ENCODE data around the gene IGHMBP2. TPM values are rescaled to one million over a fixed set of nuclear protein-coding genes. Genes with fewer than 3 reads are reported as not detected.

Gene IGHMBP2
- total RNA-seq, 4 donors from 2014 or later, result 22.9 to 55.0 (median 30.3) TPM

GRCh38 chr11:68927280-68928135 lies 23.8 kb downstream of the IGHMBP2 start:
- no peak for DNase-seq (ENCODE audit: low spot score in 2 of 2)
- peaks cover 90% of the 10 kb centered on the region for H3K36me3 ChIP-seq
- H3K27ac ChIP-seq, result no peak overlapping the region
- no peaks in the 10 kb centered on the region for H3K9me3 ChIP-seq
- H3K4me3 ChIP-seq, result no peak overlapping the region
- no peak for TF ChIP-seq POLR2AphosphoS5 (IDR thresholded peaks at IDR 0.05)
- WGBS, result 88% methylated on average over 12 of the region's 12 CpGs
- H3K4me1 ChIP-seq, result no peaks in the 10 kb centered on the region
- no peaks in the 10 kb centered on the region for H3K27me3 ChIP-seq

- WGBS, result 94% methylated on average over 6 of the region's 6 CpGs
- Histone ChIP-seq H3K27ac (no peak overlapping the region), H3K4me1 (no peaks in the 10 kb centered on the region), H3K27me3 (no peaks in the 10 kb centered on the region), H3K36me3 (peaks cover 84% of the 10 kb centered on the region), H3K4me3 (no peak overlapping the region), H3K9me3 (no peaks in the 10 kb centered on the region)
- DNase-seq (ENCODE audit: low spot score in 2 of 2), result no peak
- TF ChIP-seq POLR2A (IDR thresholded peaks at IDR 0.05) (no peak), CTCF (IDR thresholded peaks at IDR 0.05) (no peak), EP300 (IDR thresholded peaks at IDR 0.05) (no peak), POLR2AphosphoS5 (IDR thresholded peaks at IDR 0.05) (no peak)
Measured at GRCh38 chr11:68928136-68928880, 24.6 kb downstream of the IGHMBP2 start.

GRCh38 chr11:68929135-68929534 lies 25.4 kb downstream of the IGHMBP2 start:
- H3K27ac ChIP-seq, result no peak overlapping the region
- peaks cover 84% of the 10 kb centered on the region for H3K36me3 ChIP-seq
- 94% methylated on average over 14 of the region's 20 CpGs for WGBS
- H3K4me3 ChIP-seq, result no peak overlapping the region
- DNase-seq (ENCODE audit: low spot score in 2 of 2), result no peak
- no peaks in the 10 kb centered on the region for H3K4me1 ChIP-seq
- H3K9me3 ChIP-seq, result no peaks in the 10 kb centered on the region
- TF ChIP-seq POLR2AphosphoS5 (IDR thresholded peaks at IDR 0.05), result no peak
- no peak for TF ChIP-seq EP300 (IDR thresholded peaks at IDR 0.05)
- TF ChIP-seq POLR2A (IDR thresholded peaks at IDR 0.05), result no peak
- no peak for TF ChIP-seq CTCF (IDR thresholded peaks at IDR 0.05)
- no peaks in the 10 kb centered on the region for H3K27me3 ChIP-seq

GRCh38 chr11:68929706-68930570 lies 26.2 kb downstream of the IGHMBP2 start:
- H3K36me3 ChIP-seq, result peaks cover 84% of the 10 kb centered on the region
- H3K27ac ChIP-seq, result no peak overlapping the region
- no peaks in the 10 kb centered on the region for H3K4me1 ChIP-seq

More at GRCh38 chr11:68929706-68930570, 26.2 kb downstream of the IGHMBP2 start:
- no peak overlapping the region for H3K4me3 ChIP-seq
- 90% methylated on average over 13 of the region's 20 CpGs for WGBS
- no peak for DNase-seq (ENCODE audit: low spot score in 2 of 2)
- no peaks in the 10 kb centered on the region for H3K9me3 ChIP-seq
- TF ChIP-seq EP300 (IDR thresholded peaks at IDR 0.05) (no peak), POLR2A (IDR thresholded peaks at IDR 0.05) (no peak), POLR2AphosphoS5 (IDR thresholded peaks at IDR 0.05) (no peak), CTCF (IDR thresholded peaks at IDR 0.05) (no peak)
- no peaks in the 10 kb centered on the region for H3K27me3 ChIP-seq

Measured in suprapubic skin (tissue), 4 donors.